Stimulated activated CD4-positive, alpha-beta T cell treated with anti-CD3 and anti-CD28 coated beads, Interleukin-1b, Interleukin-23, amount 100 ng/mL, for 24 hours (primary cell): ENCODE measurements around the gene SYT17.
A peak's percentile ranks its signal among the peaks of the same experiment; 100 is the strongest.
"Not testable (repeated sequence)": the region's sequence is repeated elsewhere in the genome, so short reads cannot be mapped to it uniquely, and the experiment has no call there.

Experiments used
- DNase-seq, 4 experiments: peaks; one replicate each; pipeline ENCODE4 v3.0.0-alpha.2; 2020; ENCODE audit warnings: low read depth in 4 of 4, low spot score in 1 of 4

The SYT17 gene

GRCh38 chr16:19173649-19174383, 5.8 kb downstream of the SYT17 start:
- DNase-seq, result no peak

- DNase-seq, result no peak
These were observed 6.4 kb downstream of the SYT17 start for GRCh38 chr16:19174478-19174877.

GRCh38 chr16:19175492-19176262, 7.6 kb downstream of the SYT17 start:
- DNase-seq, result no peak

GRCh38 chr16:19177111-19177739, 9.2 kb downstream of the SYT17 start:
- DNase-seq, result no peak

- peak in 2 of 4 experiments; percentile 7 to 9 for DNase-seq
These were observed 11.8 kb downstream of the SYT17 start for GRCh38 chr16:19179546-19180490.

GRCh38 chr16:19180741-19181140, 12.7 kb downstream of the SYT17 start:
- DNase-seq, result no peak

GRCh38 chr16:19182481-19182880, 14.4 kb downstream of the SYT17 start:
- DNase-seq, result no peak

- DNase-seq, result no peak
These were observed 15.1 kb downstream of the SYT17 start for GRCh38 chr16:19183187-19183586.

GRCh38 chr16:19184823-19185509, 16.9 kb downstream of the SYT17 start:
- DNase-seq, result no peak

- DNase-seq, result no peak
These were observed 17.4 kb downstream of the SYT17 start for GRCh38 chr16:19185510-19185851.

GRCh38 chr16:19186408-19186807, 18.4 kb downstream of the SYT17 start:
- DNase-seq, result no peak

GRCh38 chr16:19187961-19188360, 19.9 kb downstream of the SYT17 start:
- DNase-seq, result not testable (repeated sequence)

GRCh38 chr16:19188406-19188805, 20.4 kb downstream of the SYT17 start:
- DNase-seq, result no peak

GRCh38 chr16:19192865-19193264, 24.8 kb downstream of the SYT17 start:
- no peak for DNase-seq

- no peak for DNase-seq
These were observed 28.8 kb downstream of the SYT17 start for GRCh38 chr16:19196871-19197270.

- no peak for DNase-seq
These were observed 35.4 kb downstream of the SYT17 start for GRCh38 chr16:19203374-19203966.

GRCh38 chr16:19210280-19210924, 42.4 kb downstream of the SYT17 start:
- no peak for DNase-seq

- DNase-seq, result no peak
These were observed 42.9 kb downstream of the SYT17 start for GRCh38 chr16:19210968-19211367.

- DNase-seq, result no peak
These were observed 44.0 kb downstream of the SYT17 start for GRCh38 chr16:19212059-19212458.

GRCh38 chr16:19213885-19214284, 45.8 kb downstream of the SYT17 start:
- no peak for DNase-seq
